GM21619 (cell line): ENCODE data around the gene MACROD2.
"Not testable (repeated sequence)": the region's sequence is repeated elsewhere in the genome, so short reads cannot be mapped to it uniquely, and the experiment has no call there.

ENCODE experiments used
- ATAC-seq: cut with Tn5 transposase; IDR thresholded peaks from one replicate; pipeline ENCODE4 v1.9.1; 2021; ENCODE audit not compliant: unreplicated experiment

MACROD2 gene

DNA sequence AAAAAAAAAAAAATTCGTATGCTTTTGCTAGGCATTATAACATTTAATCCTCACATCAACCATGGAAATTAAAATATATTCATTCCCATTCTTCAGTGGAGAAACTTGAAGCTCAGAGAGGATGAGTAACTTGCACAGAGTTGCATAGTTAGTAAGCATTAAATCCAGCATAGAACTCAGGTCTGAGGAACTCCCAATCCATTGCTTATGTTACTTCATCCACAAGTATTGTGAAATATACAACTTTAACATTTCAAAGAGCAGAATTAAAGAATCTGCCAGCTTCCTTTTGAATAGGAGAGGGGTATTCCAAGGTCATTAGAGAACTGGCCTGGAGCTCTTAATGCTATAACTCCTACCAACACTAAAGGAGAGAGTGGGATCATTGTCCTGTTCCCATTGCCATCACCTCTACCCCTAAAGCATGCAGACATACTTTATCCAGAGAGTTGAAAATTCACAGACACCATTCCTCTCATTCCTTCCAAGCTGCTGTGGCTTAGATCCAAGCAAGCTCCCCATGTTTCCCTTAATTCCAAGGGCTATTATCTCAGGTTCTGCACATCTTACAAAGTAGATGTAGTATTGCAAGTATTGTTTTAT lies 250.2 kb downstream of the MACROD2 start:
- ATAC-seq, result no peak

GRCh38 chr20:14259689-14260088 lies 264.4 kb downstream of the MACROD2 start:
- ATAC-seq, result no peak

DNA sequence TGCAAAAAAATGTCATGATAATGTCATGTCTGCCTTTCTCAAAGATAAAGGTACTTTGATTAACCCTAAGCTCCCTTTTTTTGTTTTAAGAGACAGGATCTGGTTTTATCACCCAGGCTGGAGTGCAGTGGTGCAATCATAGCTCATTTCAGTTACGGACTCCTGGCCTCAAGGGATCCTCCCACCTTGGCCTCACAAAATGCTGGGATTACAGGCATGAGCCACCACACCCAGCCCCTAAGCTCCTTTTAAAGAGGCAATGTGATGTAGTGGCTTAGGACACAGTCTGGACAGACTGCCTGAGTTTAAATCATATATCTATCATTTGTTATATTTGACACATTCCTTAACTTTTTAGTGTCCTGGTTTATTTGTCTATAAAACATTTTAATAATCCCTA lies 265.1 kb downstream of the MACROD2 start:
- ATAC-seq, result no peak

GRCh38 chr20:14264869-14265268 lies 269.6 kb downstream of the MACROD2 start:
- ATAC-seq, result no peak

GRCh38 chr20:14266246-14266645 lies 270.9 kb downstream of the MACROD2 start:
- ATAC-seq, result no peak

DNA sequence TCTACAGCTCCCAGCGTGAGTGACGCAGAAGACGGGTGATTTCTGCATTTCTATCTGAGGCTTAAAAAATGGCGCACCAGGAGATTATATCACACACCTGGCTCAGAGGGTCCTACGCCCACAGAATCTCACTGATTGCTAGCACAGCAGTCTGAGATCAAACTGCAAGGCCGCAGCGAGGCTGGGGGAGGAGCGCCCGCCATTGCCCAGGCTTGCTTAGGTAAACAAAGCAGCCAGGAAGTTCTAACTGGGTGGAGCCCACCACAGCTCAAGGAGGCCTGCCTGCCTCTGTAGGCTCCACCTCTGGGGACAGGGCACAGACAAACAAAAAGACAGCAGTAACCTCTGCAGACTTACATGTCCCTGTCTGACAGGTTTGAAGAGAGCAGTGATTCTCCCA lies 275.4 kb downstream of the MACROD2 start:
- not testable (repeated sequence) for ATAC-seq

DNA sequence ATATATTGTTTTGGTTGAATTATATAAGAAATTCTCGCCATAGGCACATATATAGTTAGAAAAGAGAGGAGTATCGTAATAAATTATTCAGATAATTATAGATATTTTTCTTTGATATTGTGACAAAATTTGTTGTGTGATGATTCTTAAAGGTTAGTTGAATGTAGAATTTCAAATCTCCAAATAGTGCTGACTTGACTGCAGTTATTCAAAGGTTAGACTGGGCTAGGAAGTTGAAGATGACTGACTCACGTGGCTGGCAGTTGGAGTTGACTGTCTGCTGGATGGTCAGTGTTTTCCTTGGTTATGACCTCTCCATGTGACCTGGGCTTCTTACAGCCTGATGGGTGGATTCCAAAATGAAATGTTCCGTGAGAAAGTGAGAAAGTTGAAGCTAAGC lies 286.8 kb downstream of the MACROD2 start:
- no peak for ATAC-seq

- ATAC-seq, result no peak
These were observed 289.1 kb downstream of the MACROD2 start for GRCh38 chr20:14284443-14284842.

DNA sequence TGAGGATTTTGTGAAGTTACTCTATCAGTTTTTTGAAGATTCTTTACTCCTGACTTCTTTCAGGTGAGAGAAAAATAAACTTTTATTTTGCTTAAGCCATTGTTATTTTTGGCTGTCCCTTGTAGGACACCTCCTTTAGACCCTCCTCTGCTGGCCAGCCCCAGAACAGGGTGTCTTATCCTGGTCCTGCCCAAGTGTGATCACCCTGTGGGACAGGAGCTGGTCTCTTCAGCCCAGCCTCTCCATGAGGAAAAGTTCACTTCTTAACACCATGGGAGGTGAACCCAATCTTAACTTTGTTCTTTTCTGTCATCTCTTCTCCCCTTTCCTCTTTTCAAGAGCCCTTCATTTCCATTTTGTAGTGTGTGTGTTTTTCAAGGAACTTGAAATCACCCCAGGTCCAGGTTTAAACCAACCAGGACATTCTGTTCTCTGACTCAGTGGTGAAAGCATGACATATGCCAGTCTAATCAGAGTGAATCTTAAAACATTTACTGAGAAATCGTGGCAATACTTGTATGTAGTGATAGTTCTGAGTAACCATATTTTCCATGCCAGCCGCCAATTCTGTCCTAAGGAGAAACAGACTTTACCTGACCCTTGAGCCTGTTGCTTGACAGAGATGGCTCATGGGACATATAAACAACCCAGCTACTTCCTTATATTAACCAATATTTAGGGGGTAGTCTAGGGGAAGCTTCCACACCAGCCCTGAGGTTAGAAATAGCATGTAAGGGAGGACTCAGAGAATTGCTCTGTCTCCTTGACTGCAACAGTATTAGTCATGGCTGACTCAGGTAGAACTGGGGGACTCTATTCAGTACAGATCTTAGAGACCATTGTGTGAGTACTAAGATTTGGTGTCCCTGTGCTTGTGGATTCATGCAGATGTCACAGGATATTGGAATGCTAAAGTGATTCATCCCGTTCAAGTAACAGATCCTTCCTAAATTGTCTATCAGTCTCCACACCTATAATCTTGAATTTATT lies 293.3 kb downstream of the MACROD2 start:
- ATAC-seq, result no peak

- ATAC-seq, result no peak
These were observed 296.2 kb downstream of the MACROD2 start for GRCh38 chr20:14291502-14291901.

- no peak for ATAC-seq
These were observed 299.9 kb downstream of the MACROD2 start for GRCh38 chr20:14295238-14295637.

DNA sequence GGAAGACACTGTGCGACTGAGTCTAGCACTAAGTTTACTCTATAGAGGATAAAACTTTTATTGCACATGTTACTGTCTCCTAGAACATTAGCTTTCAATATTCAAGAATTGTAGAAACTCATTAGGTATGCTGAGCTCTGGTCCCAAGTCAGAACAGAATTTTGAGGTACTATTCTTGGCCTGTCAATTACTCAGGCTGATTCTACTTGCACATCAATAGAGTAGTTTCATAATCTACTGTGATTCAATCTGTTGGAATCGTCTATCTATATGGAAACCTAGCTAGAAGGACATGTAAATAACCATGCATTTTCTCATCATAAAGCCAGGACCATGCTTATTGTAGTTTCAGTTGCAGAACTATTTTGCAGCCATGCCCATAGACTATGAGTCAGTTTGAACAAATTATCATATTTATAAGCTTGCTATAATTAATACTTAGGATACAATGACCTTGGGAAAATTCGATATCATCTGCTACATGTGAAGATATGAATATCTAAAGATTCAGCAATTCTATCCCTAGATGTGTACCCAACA lies 300.5 kb downstream of the MACROD2 start:
- ATAC-seq, result no peak

DNA sequence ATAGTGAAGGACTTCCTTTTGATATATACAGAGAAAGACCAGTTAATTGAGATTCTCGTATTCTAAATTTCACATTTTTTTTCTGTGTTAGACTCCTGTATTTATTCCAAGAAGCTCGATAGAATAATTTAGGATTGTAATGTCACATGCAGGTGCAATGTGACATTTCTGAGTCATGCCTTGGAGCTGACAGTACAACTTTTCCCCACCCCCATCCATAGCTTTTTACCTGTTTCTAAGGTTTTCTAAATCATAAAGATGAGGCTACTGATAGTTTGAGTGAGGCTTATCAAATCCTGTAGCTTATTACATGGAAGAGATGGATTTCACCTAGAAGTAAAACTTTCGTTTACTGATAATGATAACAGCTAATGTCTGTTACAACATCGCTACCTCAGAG lies 304.5 kb downstream of the MACROD2 start:
- ATAC-seq, result no peak

DNA sequence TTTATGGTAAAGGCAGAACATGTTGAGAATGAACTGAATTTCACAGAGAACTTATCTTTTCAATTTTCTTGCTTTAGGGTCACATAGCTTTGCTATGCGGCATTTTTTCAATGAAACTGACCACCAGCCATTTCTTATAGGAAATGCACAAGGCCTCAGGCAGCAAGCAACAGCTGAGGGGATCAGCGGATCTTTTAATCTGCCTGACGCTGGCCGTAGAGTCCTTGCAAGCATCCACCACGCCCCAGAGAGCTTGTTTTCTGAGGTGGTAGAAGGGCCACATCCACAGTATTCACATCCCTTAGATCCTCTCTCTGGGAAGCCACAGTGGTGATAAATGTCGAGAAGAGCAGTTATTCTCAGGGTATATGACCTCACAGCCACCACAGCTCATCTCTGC lies 307.8 kb downstream of the MACROD2 start:
- no peak for ATAC-seq

GRCh38 chr20:14303651-14304050 lies 308.3 kb downstream of the MACROD2 start:
- no peak for ATAC-seq

GRCh38 chr20:14304472-14304871 lies 309.2 kb downstream of the MACROD2 start:
- no peak for ATAC-seq

GRCh38 chr20:14307956-14308355 lies 312.6 kb downstream of the MACROD2 start:
- no peak for ATAC-seq

GRCh38 chr20:14310977-14311627 lies 315.8 kb downstream of the MACROD2 start:
- no peak for ATAC-seq

DNA sequence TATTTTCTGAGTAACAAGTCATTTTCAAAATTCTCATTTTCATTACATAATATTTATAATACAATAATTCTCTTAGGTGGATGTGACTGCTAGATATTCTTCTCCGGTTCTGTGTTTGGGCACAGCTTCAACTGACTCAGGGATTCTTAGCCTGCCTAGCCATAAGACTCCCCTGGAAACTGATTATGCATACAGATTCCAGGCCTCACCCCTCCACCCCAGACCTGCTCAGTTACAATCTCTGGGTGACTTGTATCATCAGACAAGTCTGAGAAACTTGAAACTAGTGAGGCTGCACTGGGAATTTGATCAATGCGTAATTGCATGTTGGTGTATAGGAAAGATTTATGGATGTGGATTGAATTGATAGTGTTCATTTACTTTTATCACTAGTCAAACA lies 316.7 kb downstream of the MACROD2 start:
- ATAC-seq, result no peak

DNA sequence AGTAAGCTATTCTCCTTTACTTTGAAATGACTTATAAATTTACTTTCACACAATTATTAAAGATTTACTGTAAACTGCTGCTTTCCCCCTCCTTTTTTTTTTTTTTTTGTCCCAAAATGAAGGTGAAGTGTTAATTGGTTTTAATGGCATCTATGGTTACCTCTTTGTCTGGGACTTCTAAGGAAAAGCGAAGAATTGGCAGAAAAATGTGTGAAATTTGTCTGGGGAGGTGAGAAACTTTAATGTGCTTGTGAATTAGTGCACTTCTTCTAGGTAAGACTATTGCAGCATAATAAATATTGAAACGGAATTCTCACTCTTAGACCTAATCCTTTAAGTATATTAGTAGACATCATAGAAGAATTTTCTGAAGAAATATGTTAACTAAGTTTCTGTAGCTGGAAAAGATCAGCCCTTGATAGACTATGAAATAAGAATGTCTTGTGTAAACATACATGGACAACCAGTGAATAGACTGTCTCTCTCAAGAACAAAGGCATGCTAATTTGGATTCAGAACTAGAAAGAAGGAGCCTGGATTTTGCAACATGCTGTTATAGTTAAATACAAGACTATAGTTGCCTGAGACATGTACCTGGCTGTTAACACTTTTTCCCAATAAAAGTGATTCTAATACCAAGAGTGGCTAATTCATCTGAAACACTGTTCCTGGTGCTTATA lies 318.2 kb downstream of the MACROD2 start:
- ATAC-seq, result no peak

GRCh38 chr20:14319704-14320103 lies 324.4 kb downstream of the MACROD2 start:
- ATAC-seq, result no peak
